Keratinocyte (primary cell): ENCODE measurements around the gene LRRC63. TPM values are rescaled to one million over a fixed set of nuclear protein-coding genes. Genes with fewer than 3 reads are reported as not detected.

Experiments
- DNase-seq: peaks from one replicate; pipeline ENCODE4 v3.0.0-alpha.2; 2011; ENCODE audit warnings: low read depth, missing footprints, low spot score
- FAIRE-seq: peaks from 2 replicates; lab custom pipeline; 2011; peaks lifted over from hg19 to GRCh38; lab: Jason Lieb, UNC
- H2AFZ ChIP-seq: 2 replicates; pipeline ENCODE4 v1.6.0; 2012; ENCODE audit warnings: low read length, control low read depth, inconsistent platforms; ENCODE audit not compliant: control insufficient read depth
- H3K27ac ChIP-seq: 2 replicates; pipeline ENCODE4 v1.5.1; 2011; ENCODE audit warnings: low read length; ENCODE audit not compliant: control insufficient read depth, insufficient read depth
- H3K27me3 ChIP-seq: 3 replicates; pipeline ENCODE4 v1.6.0; 2011; ENCODE audit warnings: low read length; ENCODE audit not compliant: control insufficient read depth, insufficient read depth; ENCODE audit errors: extremely low read depth
- H3K36me3 ChIP-seq, 2 experiments: 2 replicates in 1 of 2; 3 replicates in 1 of 2; pipeline ENCODE4 v1.5.1; 2011; ENCODE audit warnings: low read length in 2 of 2, mild to moderate bottlenecking in 1 of 2; ENCODE audit not compliant: control insufficient read depth in 2 of 2, insufficient read depth in 2 of 2; ENCODE audit errors: extremely low read depth in 1 of 2
- H3K4me1 ChIP-seq: 3 replicates; pipeline ENCODE4 v1.5.1; 2011; ENCODE audit warnings: low read length; ENCODE audit not compliant: control insufficient read depth, insufficient read depth; ENCODE audit errors: extremely low read depth
- H3K4me2 ChIP-seq: 3 replicates; pipeline ENCODE4 v1.6.0; 2011; ENCODE audit warnings: low read depth, low read length; ENCODE audit not compliant: control insufficient read depth, insufficient read depth; ENCODE audit errors: extremely low read depth
- H3K4me3 ChIP-seq, 3 experiments: fragments of 200-600 bp in 1 of 3; sonication (generic) in 1 of 3; 2 replicates in 2 of 3; 3 replicates in 1 of 3; pipeline ENCODE4 v1.5.1; 2011 to 2016; ENCODE audit warnings: low read length in 3 of 3, mild to moderate bottlenecking in 3 of 3, control low read depth in 2 of 3, inconsistent platforms in 1 of 3, low read depth in 1 of 3, mixed read lengths in 1 of 3, mixed run types in 1 of 3, moderate library complexity in 1 of 3; ENCODE audit not compliant: control insufficient read depth in 2 of 3, insufficient read depth in 2 of 3; ENCODE audit errors: extremely low read depth in 1 of 3
- H3K79me2 ChIP-seq: 2 replicates; pipeline ENCODE4 v1.6.0; 2012; ENCODE audit warnings: low read length; ENCODE audit not compliant: control insufficient read depth, insufficient read depth
- H3K9ac ChIP-seq: 3 replicates; pipeline ENCODE4 v1.6.0; 2011; ENCODE audit warnings: low read length; ENCODE audit not compliant: control insufficient read depth, insufficient read depth; ENCODE audit errors: extremely low read depth
- H3K9me1 ChIP-seq: 3 replicates; pipeline ENCODE4 v1.6.0; 2011; ENCODE audit warnings: low read length; ENCODE audit not compliant: control insufficient read depth, insufficient read depth; ENCODE audit errors: extremely low read depth
- H3K9me3 ChIP-seq: 2 replicates; pipeline ENCODE4 v1.5.1; 2012; ENCODE audit warnings: low read depth, low read length; ENCODE audit not compliant: control insufficient read depth
- H4K20me1 ChIP-seq: 3 replicates; pipeline ENCODE4 v1.6.0; 2011; ENCODE audit warnings: low read length; ENCODE audit not compliant: control insufficient read depth, insufficient read depth; ENCODE audit errors: extremely low read depth
- CTCF ChIP-seq, 3 experiments: IDR thresholded peaks in 1 of 3; conservative IDR thresholded peaks in 1 of 3; optimal IDR thresholded peaks in 1 of 3; 2 replicates in 2 of 3; 3 replicates in 1 of 3; pipeline versions ENCODE3 to v1.5.1; 2011; ENCODE audit warnings: low read length in 3 of 3, mild to moderate bottlenecking in 3 of 3, moderate library complexity in 2 of 3, control low read depth in 1 of 3, inconsistent platforms in 1 of 3; ENCODE audit not compliant: insufficient read depth in 2 of 3; ENCODE audit errors: extremely low read depth in 1 of 3
- EZH2 ChIP-seq: IDR thresholded peaks from one replicate; pipeline ENCODE4 v1.6.1; 2012; ENCODE audit warnings: inconsistent platforms, mild to moderate bottlenecking, low read length, moderate library complexity
- dilution Hi-C: fragments of 300-500 bp; cut with MboI; formaldehyde crosslinking; loops from one replicate; pipeline ENCODE4 v1.7.0; 2020; ENCODE audit warnings: low sequenced_read_pairs; ENCODE audit not compliant: extremely low pct_ligation_motif_present
- polyA plus RNA-seq, 5 experiments: library from polyadenylated mRNA; depleted of rRNA in 3 of 5; stranded (reverse) in 3 of 5; stranded (forward) in 1 of 5; unstranded in 1 of 5; fragments of >200 nt; gene quantifications; 1 replicate in 1 of 5; 2 replicates in 3 of 5; 3 replicates in 1 of 5; pipeline versions ENCODE4 v1.2.1 to v1.2.3, GENCODE V29; 2011 to 2012; ENCODE audit warnings: missing spikeins in 2 of 5, low read depth in 1 of 5, low replicate concordance in 1 of 5

The LRRC63 gene
- polyA plus RNA-seq, 1 donor (not counting 4 experiments of a cell fraction or from before 2014, with no cell fraction given), result not detected

GRCh38 chr13:46313432-46314257, 101.9 kb downstream of the LRRC63 start:
- Histone ChIP-seq H3K27me3 (no peaks in the 10 kb centered on the region), H3K79me2 (no peaks in the 10 kb centered on the region), H3K4me2 (no peak overlapping the region), H3K4me3 (no peak overlapping the region), H3K9me1 (no peaks in the 10 kb centered on the region), H2AFZ (no peak overlapping the region), H3K9ac (no peak overlapping the region), H3K4me1 (no peaks in the 10 kb centered on the region), H3K27ac (no peak overlapping the region), H3K9me3 (no peaks in the 10 kb centered on the region), H3K36me3 (no peaks in the 10 kb centered on the region), H4K20me1 (no peaks in the 10 kb centered on the region)
- no peak for TF ChIP-seq CTCF (optimal IDR thresholded peaks at IDR 0.05 in 1 of 3, IDR thresholded peaks at IDR 0.05 in 1 of 3, conservative IDR thresholded peaks at IDR 0.05 in 1 of 3; ENCODE audit: extremely low read depth in 1 of 3, insufficient read depth in 2 of 3, low read length in 3 of 3)
- no peak for TF ChIP-seq EZH2
- dilution Hi-C loops, result no loop called here
- DNase-seq (no peak), FAIRE-seq (no peak)

- Histone ChIP-seq H3K79me2 (no peaks in the 10 kb centered on the region), H3K4me2 (no peak overlapping the region), H4K20me1 (no peaks in the 10 kb centered on the region), H3K36me3 (no peaks in the 10 kb centered on the region), H3K4me1 (no peaks in the 10 kb centered on the region), H3K27me3 (no peaks in the 10 kb centered on the region), H2AFZ (no peak overlapping the region), H3K9ac (no peak overlapping the region), H3K9me1 (no peaks in the 10 kb centered on the region), H3K4me3 (no peak overlapping the region), H3K9me3 (no peaks in the 10 kb centered on the region), H3K27ac (no peak overlapping the region)
- dilution Hi-C loops, result no loop called here
- TF ChIP-seq EZH2 (no peak), CTCF (optimal IDR thresholded peaks at IDR 0.05 in 1 of 3, IDR thresholded peaks at IDR 0.05 in 1 of 3, conservative IDR thresholded peaks at IDR 0.05 in 1 of 3; ENCODE audit: extremely low read depth in 1 of 3, insufficient read depth in 2 of 3, low read length in 3 of 3) (no peak)
- DNase-seq (no peak), FAIRE-seq (no peak)
Measured at GRCh38 chr13:46314587-46314986, 102.9 kb downstream of the LRRC63 start.
